HG02840 (cell line): ENCODE measurements around the gene ASPDH.

Experiments used
- ATAC-seq: cut with Tn5 transposase; IDR thresholded peaks from one replicate; pipeline ENCODE4 v1.9.1; 2021; ENCODE audit warnings: mild to moderate bottlenecking, moderate library complexity, moderate number of reproducible peaks; ENCODE audit not compliant: unreplicated experiment, low FRiP score

Gene ASPDH

DNA sequence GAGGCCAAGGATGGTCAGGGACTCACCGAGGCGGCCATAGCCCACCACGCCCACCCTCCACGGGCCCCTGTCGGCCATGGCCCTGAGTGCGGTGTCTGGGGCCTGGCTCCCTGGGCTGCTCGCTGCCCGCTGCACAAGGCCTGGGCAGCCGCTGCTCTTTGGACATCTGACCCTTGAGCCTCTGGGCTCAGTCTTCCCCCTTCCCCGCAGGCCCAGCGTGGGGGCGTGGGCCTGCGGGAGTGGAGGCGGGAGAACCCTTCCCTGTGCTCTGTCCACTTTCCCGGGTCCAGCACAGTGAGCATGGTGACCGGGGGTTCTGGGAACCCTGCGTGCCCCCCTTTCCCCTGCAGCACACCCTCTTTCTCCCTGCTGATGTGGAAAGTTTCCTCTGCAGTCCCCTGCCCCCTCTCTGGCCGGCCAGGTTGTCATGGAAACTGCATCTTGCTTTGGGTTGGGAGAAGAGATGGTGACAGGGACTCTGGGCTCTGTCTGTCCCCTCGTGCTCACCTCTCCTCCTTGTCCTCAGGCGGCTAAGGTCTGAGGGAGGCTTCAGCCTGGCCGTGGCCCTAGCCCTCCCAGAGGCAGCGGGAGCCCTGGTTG lies at the start of gene ASPDH:
Gene ASPDH (minus strand): TSS at position 168 of the 600 bp plus-strand sequence. CDS start 90 bp downstream, at position 78.
- no peak for ATAC-seq

DNA sequence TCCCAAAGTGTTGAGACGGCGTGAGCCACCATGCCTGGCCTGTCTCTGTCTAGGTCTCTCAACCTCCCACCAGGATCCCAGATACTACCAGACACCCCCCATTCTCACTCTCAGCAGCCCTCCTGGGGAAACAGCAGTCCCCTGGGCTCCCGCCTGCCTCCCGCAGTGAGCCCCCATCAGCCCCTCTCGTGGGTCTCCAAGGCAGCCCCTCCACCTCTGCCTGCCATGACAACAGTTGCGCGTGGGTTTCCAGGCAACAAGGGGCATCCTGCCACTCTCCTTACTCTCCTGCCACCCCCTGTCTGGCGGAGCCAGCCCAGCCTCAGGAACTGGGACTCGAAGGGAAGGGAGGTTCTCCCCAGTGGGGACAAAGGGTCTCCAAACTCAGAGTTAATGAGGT lies 49.3 kb upstream of the ASPDH start:
- ATAC-seq, result no peak

DNA sequence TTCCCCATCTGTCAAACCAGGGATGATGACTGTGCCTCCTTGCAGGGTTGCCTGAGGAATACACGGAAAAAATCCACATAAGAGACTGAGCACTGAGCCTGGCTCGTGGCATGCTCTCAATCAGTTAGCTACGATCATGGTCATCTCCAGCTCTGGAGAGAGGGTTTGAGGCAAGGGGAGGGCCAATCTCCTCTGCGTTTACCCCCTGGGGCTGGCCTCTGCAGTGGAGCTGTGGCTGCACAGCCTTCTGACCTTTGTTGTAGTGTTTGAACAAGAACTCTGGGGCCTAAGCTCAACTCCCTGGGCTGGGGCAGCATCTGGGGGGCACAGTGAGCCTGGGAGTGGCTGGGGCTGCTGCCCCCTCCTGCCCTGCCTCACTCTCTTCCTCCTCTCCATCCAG lies 48.6 kb upstream of the ASPDH start:
- no peak for ATAC-seq

DNA sequence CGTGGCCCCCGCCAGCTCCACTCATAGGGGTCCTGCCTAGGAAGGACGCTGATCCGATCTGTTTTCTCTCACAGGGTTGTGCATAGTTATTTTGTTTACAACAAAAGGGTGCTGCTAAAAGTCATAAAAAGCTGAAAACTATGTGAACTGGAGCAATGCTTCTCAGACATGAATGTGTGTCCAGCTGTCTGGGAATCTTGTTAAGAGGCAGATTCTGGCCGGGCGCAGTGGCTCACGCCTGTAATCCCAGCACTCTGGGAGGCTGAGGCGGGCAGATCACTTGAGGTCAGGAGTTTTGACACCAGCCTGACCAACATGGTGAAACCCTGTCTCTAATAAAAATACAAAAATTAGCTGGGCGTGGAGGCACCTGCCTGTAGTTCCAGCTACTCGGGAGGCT lies 45.9 kb upstream of the ASPDH start:
- ATAC-seq, result no peak

DNA sequence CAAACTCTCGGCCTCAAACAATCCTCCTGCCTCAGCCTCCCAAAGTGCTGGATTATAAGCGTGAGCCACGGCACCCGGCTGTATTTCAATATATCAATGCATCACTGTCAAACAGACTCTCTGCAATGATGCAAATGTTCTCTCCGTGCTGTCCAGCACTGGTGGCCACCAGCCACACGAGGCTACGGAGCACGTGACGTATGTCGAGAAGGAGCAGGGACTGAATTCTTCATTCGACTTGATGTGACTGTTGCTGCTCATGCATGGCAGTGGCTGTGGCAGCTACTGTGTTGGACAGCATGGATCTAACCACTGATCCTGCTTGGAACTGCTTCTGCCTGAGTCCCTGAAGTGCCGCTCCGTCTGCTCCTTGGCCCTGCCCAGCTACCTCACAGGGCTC lies 44.7 kb upstream of the ASPDH start:
- no peak for ATAC-seq

DNA sequence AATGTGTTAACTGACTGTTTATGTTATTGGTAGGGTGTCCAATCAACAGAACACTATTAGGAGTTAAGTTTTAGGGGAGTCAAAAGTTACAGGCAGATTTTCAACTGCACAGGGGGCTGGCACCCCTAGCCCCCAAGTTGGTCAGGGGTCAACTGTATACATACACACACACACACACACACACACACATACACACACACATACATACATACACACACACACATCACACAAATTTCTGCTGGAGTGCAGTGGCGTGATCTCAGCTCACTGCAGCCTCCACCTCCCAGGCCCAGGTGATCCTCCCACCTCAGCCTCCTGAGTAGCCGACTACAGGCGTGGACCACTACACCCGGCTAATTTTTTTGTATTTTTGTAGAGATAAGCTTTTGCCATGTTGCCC lies 44.3 kb upstream of the ASPDH start:
- no peak for ATAC-seq

DNA sequence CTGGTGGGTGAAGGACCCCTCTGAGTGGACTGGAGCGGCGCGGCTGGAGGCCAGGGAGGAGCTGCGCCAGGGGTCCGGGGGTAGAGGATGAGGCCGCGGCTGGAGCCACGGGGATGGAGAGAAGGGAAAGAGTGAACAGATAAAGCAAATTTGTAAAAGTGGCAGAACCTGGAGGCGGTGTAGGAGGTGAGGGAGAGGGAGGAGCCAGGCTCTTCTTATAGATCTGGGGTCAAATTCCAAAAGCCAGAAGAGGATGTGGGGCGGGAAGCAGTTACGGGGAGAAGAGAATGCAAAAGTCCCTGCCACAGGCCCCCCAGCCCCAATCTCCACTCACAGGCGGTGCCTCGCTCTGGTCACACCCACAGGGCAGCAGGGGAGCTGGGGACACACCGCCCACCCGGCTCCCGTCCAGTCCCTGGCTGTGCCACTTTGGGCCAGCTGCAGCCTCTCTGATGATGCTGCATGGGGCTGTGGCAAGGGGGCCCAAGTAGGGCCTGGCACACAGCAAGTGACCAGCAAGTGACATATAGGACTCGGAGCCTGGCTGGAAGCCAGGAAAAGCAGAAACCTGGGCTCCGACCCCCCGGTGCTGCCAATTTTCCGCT lies 43.4 kb upstream of the ASPDH start:
- no peak for ATAC-seq

DNA sequence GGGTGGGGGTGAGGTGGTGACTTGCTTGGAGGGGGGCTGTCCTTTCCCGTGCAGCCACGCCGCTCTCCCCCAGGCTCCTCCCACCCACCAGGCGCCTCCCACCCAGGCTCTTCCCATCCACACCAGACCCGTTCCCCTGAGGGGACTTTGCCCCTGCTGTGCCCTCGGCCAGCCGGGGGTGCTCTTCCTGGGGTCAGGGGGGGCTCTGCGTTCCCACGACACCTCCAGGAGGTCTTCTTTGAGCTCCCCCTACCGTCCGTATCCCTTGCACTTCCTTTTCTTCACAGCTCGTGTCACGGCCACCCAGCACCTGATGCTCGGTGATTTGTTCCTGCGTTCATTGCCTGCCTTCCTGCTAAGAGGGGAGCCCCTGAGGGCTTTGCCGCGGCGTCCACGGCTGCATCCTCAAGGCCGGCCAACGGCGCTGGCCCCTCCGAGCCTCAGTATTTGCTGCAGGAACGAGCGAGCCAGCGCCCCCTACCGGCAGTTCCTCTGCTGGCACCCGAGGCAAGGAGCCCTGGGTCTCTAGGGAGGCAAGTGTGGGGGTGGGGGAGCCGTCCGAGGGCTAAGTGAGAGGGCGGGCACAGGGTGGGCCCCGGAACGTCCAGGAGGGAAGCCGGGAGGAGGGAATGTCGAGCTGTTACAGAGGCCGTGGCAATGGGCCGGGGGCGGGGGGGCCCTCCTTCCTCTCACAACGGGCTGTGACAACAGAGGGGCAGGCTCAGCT lies 42.7 kb upstream of the ASPDH start:
- no peak for ATAC-seq

DNA sequence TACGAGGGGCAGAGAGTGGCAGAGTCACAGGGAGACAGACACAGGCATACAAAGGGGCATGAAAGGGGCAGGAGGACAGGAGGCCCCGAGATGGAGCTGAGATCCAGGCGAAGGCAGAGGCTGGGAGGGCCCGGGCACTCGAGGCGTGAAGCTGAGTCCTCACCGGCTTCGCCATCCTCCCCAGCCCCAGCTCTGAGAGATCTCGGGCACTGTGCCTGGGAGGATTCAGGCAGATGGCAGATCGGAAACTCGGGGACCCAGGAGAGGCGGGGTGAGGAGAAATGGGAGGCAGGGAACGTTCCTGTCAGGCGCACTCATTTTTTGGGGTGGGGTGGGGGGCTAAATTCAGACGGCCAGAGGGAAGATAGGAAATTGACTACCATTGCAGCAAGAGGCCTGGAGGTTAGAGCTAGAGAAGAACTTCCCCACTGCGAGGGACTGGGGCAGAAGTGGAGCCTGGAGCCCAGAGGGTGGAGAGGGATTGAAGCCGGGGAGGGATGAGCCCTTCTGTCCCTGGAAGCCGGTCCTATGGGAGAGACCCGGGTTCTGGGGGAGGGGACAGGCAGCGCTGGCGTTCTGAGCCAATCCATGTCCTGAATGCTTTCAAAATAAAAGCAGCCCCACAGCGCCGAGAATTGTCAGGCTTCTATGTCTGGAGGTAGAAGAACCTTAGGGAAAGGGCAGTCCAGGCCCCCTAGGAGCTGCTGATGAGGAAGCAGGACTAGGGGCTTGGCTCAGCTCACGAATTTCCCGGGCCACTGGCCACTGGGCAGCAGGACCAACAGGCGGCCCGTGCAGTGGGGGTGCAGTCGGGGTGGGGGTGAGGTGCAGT lies 42.0 kb upstream of the ASPDH start:
- no peak for ATAC-seq

DNA sequence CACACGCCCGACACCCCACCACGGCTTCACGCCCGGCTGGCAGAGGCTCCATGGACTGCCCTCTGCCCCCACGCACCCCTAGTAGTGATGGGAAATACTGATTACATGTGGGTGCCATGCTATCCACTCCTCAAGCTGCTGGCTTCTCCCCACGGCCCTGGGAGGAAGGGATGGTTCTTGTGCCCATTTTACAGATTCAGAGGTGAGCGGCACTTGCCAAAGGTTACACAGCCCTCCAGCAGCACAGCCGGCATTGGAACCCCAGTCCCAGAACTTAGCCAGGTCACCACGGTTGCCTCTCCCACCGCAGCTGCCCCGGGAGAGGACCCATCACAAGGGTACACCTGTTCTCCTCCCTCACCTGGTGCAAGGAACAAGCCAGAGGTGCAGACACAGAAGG lies 41.3 kb upstream of the ASPDH start:
- no peak for ATAC-seq

DNA sequence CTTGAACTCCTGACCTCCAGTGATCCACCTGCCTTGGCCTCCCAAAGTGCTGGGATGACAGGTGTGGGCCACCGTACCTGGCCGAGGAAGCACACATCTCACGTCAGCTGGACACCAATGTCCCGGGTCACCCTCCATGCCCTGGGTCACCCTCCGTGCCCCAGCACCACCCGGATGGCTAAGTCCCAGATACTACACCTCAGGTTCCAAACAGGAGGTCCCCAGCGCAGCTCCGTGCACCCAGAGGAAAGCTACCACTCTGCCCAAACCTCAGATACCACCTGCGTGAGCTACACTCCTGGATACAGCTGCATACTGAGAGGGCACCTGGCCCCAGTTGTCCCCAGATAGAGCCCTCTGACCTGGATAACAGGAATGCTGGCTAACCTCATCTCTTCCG lies 40.5 kb upstream of the ASPDH start:
- ATAC-seq, result no peak

DNA sequence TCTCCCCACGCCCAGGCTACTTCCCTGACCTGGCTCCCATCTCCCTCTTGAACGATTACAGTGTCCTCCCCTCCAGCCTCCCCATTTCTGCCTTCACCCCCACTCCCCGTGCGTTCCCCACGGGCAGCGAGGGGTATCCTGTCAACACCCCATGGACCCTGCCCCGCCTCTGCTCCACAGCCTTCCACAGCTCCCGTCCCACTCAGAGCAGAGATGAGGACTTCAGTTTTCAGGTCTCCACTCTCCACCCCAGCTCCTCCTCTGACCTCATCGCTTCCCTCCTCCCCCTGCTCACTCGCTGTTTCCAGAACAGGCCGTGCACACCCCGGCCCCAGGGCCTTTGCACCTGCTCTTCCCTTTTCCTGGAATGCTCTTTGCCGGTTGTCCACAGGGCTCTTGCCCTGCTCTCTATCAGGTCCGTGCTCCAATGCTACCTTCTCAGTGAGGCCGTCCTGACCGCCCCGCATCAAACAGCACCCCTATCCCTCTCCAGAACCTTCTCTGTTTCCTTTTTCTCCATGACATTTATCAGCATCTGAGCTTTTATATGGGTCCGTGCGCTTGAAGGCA lies 39.5 kb upstream of the ASPDH start:
- ATAC-seq, result no peak

DNA sequence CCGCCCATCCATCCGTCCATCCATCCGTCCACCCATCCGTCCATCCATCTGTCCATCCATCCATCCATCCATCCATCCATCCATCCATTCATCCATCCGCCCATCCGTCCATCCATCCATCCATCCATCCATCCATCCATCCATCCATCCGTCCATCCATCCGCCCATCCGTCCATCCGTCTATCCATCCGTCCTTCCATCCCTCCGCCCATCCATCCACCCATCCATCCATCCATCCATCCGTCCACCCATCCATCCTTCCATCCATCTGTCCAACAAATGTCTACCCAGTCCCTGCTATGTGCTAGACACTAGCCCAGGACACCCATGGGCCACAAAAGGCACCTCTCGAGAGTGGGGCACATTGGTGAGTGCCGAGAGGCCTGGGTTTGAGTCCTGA lies 38.8 kb upstream of the ASPDH start:
- no peak for ATAC-seq

DNA sequence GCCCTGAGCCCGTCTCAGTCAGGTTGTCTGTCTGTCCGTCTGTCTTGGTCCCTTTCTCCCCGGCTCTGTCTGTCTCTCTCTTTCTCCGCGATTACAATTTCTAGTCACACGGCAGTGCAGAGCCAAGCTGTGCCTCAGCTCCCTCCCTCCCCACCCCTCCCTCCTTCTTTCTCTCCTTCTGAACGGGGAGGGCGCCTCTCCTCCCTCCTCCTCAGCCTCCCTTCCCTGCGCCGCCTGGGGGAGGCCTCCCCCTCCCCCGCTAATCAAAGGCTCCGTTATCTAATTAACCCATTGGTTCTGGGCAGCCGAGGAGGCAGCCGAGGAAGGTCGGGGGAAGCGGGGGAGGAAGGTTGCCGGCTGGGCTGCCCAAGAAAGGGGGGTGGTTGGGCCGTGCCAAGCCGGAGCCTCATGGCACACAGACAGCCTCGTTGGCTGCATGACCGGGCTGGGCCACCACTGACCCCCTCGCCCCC lies 38.0 kb upstream of the ASPDH start:
- ATAC-seq, result no peak

DNA sequence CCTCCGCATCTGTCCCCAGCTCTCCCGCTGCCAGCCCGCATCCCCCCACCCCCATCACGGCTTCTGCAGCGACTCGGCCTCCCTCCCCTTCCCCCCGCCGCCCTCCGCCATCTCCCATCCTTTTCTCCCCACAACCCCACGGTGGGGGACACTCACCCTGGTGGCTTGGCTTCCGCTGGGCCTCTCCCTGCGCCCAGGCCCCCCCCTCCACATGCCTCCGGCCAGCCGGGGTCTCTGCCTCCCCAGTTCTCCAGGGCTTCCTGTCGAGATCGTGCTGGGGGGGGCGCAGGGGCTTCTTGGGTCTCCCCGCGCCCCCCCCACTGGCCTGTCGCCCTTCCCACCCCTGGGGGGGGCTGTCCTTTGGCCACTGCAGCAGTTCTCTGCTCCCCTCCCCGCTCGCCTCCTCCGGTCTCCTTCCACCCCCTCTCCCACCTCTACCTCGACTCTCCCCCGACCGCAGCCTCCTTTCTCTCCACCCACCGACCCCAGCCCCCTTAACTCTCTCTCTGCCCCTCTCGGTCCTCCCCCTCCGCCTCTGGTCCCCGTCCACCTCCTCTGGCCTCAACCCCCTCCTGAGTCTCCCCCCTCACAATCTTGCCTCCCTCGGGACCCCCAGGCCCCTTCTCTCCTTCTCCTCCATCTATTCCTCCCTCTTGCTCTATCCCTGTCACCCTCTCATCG lies 37.5 kb upstream of the ASPDH start:
- no peak for ATAC-seq

DNA sequence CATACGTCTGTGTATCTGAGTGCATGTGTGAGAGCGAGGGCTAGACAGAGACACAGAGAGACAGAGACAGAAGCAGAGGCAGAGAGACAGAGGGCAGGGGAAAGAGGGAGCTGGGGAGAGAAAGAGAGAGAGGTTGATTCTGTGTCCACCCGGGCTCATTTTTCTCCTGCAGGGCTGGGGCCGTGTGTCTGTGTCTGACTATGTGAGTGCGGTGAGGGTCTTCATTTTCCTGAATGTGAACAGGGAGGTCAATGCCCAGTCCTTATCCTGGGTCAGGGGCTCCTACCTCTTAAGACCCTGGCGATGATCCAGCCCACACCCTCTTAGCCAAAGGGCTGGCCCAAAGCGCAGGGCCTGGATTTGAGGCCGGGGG lies 36.9 kb upstream of the ASPDH start:
- no peak for ATAC-seq

DNA sequence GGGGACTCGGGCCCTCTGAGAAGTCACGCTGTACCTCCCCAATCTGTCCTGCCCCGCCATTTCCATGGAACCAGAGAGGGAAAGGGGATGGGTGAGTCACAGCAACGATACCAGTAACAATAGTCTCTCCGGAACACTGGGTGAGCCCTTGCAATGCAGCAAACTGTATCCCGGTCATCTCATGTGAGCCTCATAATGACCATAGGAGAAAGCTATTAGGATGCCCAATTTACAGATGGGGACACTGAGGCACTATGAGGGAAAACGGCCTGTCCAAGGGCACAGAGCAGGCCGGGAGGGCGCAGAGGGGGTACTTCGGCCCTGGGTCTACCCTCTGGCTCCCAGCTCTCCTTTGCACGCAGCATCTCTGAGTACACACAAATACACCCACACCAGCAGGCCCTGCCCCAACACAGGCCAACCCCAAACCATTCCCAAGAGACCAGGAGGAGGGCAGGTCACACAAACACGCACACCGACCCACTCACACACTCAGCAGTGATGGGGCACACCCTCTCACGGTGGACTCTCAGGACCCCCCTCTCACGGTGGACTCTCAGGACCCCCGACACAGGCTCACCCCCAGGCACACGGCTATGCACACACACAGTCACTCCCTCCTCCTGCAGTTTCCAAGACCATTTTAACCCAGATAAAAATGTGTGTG lies 36.3 kb upstream of the ASPDH start:
- ATAC-seq, result no peak

DNA sequence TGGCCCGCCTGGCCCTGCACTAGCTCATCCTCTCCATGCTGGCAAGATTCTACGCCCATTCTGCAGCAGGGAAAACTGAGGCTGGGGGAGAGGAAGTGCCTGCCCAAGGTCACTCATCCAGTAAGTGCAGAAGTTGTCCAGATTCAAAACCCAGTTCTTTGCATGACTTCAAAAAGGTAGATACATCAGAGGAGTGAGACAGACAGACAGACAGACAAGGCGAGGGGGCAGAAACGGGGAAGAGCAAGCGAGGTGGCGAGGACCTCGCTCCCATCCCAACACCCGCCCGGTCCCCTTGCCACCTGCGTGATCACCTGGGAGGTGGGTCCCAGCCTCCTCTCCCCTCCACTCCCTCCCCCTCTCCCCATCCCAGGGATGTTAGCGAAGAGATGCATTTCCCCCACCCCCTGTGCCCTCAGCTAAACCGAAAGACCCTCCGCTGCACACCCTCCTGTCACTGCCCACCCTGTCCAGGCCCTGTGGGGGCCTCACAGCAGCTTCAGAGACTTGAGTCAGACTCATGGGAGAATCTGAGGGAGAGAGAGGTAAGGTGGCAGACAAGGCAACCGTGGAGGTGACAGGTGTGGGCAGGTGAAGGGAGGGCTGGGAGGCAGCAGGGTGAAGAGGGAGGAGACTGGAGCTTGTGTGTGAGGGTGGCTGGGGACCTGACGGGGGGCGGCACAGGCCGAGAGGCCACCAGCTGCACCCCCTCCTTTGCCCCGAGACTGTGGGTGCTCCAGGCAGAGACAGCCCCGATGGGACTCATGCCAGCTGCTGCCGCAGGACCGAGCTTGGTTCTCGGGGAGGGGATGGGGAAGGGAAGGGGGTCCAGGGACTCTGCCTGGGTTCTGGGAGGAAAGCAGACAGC lies 35.6 kb upstream of the ASPDH start:
- ATAC-seq, result no peak
